CD4-positive, alpha-beta T cell (primary cell): Measurements from ENCODE around the gene INSR. TPM values are rescaled to one million over a fixed set of nuclear protein-coding genes. Genes with fewer than 3 reads are reported as not detected.
"Not testable (repeated sequence)": the region's sequence is repeated elsewhere in the genome, so short reads cannot be mapped to it uniquely, and the experiment has no call there.

ENCODE experiments used
- ATAC-seq: fragments of 200-7000 bp; cut with Tn5 transposase; one replicate; pipeline ENCODE4 v1.10.0; 2022; ENCODE audit warnings: mild to moderate bottlenecking; ENCODE audit not compliant: poor library complexity
- CTCF ChIA-PET: fragments of 350-600 bp; sonication (Branson Sonifier 250); formaldehyde crosslinking; loops from one replicate; lab custom pipeline; 2021; ENCODE audit warnings: antibody characterized with exemption, inconsistent platforms; lab: Charles Lee
- POLR2A ChIA-PET: fragments of 350-600 bp; sonication (Branson Sonifier 250); formaldehyde crosslinking; loops from one replicate; lab custom pipeline; 2021; ENCODE audit warnings: antibody characterized with exemption, inconsistent platforms; lab: Charles Lee
- DNase-seq, 14 experiments: peaks; one replicate each; pipeline ENCODE4 v3.0.0-alpha.2; 2013 to 2020; ENCODE audit warnings: mixed read lengths in 2 of 14
- H3K27ac ChIP-seq, 2 donors: one replicate each; pipeline versions ENCODE4 v1.5.1 to v1.7.0; 2013; ENCODE audit warnings: low read length in 2 of 2, low read depth in 1 of 2, mild to moderate bottlenecking in 1 of 2
- H3K27me3 ChIP-seq, 2 experiments: 1 replicate in 1 of 2; 2 replicates in 1 of 2; pipeline versions ENCODE4 v1.6.1 to v1.7.0; 2013; ENCODE audit warnings: low read length in 2 of 2, control low read depth in 1 of 2, mild to moderate bottlenecking in 1 of 2, moderate library complexity in 1 of 2; ENCODE audit not compliant: insufficient read depth in 2 of 2, control insufficient read depth in 1 of 2
- H3K36me3 ChIP-seq: one replicate; pipeline ENCODE4 v1.6.1; 2013; ENCODE audit warnings: low read length, control low read depth; ENCODE audit not compliant: insufficient read depth
- H3K4me1 ChIP-seq: one replicate; pipeline ENCODE4 v1.6.1; 2013; ENCODE audit warnings: low read length, control low read depth; ENCODE audit not compliant: insufficient read depth
- H3K4me3 ChIP-seq: one replicate; pipeline ENCODE4 v1.5.1; 2013; ENCODE audit warnings: mild to moderate bottlenecking, low read length, moderate library complexity
- H3K9me3 ChIP-seq, 2 experiments: 1 replicate in 1 of 2; 2 replicates in 1 of 2; pipeline versions ENCODE4 v1.6.1 to v1.7.0; 2013; ENCODE audit warnings: low read length in 2 of 2, mild to moderate bottlenecking in 2 of 2, control low read depth in 1 of 2, moderate library complexity in 1 of 2; ENCODE audit not compliant: control insufficient read depth in 1 of 2, insufficient read depth in 1 of 2
- H3K27ac Mint-ChIP-seq: one replicate; pipeline ENCODE4 v1.8.0; 2020; ENCODE audit warnings: mixed read lengths
- H3K27me3 Mint-ChIP-seq: one replicate; pipeline ENCODE4 v1.8.0; 2021; ENCODE audit warnings: mixed read lengths
- H3K36me3 Mint-ChIP-seq: one replicate; pipeline ENCODE4 v1.8.0; 2021; ENCODE audit warnings: low read depth, mixed read lengths
- H3K4me1 Mint-ChIP-seq: one replicate; pipeline ENCODE4 v1.8.0; 2021; ENCODE audit warnings: low read depth, mixed read lengths
- H3K4me3 Mint-ChIP-seq: one replicate; pipeline ENCODE4 v1.8.0; 2020; ENCODE audit warnings: mild to moderate bottlenecking, mixed read lengths
- H3K9me3 Mint-ChIP-seq: one replicate; pipeline ENCODE4 v1.8.0; 2020; ENCODE audit warnings: mixed read lengths
- CTCF ChIP-seq: fragments of 200-600 bp; IDR thresholded peaks from one replicate; pipeline ENCODE4 v1.8.0; 2022; ENCODE audit warnings: antibody characterized with exemption, mild to moderate bottlenecking
- intact Hi-C, 2 experiments: fragments of 100-400 bp; cut with DNase I in 1 of 2; cut with micrococcal nuclease in 1 of 2; formaldehyde crosslinking; loops; one replicate each; pipeline versions ENCODE4 v1.15.1 to v1.9.0; 2023 to 2025; cut with DNase I, micrococcal nuclease
- total RNA-seq, 174 experiments: library from RNA in 2 of 174; stranded (reverse) in 2 of 174; gene quantifications; one replicate each; pipeline ENCODE4 v1.2.3 and lab custom pipeline; 2021 to 2026

Gene INSR
- total RNA-seq, 2 experiments from 2014 or later, result 1.8 to 3.0 TPM

DNA sequence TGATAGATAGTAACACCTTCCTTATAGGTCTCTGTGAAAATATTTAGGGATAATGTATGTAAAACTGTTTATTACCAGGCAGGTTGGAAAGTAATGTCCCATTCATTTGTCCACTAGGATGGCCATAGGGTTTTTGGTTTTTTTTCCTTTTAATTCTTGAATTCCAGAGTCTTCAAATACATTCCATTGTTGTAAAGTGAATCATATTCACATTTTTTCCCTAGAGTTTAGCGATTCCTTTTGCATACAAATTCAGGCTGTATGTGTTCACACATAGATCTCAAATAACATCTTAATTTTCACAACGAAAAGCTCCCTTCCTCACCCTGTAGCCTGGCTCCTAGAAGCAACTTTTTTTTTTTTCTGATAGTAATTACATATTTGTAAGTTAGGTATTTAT is 226.5 kb downstream of the INSR start:
- Histone ChIP-seq H3K27ac (no peak overlapping the region), H3K27me3 (no peaks in the 10 kb centered on the region), H3K4me3 (no peak overlapping the region), H3K36me3 (peaks cover 15% of the 10 kb centered on the region), H3K9me3 (no peaks in the 10 kb centered on the region), H3K4me1 (peaks cover 21% of the 10 kb centered on the region)
- Mint-ChIP-seq H3K27ac (no peak overlapping the region), H3K27me3 (no peaks in the 10 kb centered on the region), H3K36me3 (peaks cover 29% of the 10 kb centered on the region), H3K4me1 (peaks cover 21% of the 10 kb centered on the region), H3K4me3 (no peak overlapping the region), H3K9me3 (no peaks in the 10 kb centered on the region)
- ATAC-seq (no peak), DNase-seq (no peak)
- CTCF ChIA-PET, result no interaction called here
- intact Hi-C loops, result no loop called here
- POLR2A ChIA-PET, result interaction anchor here (3.1 kb wide), 1 partner anchor 31 kb away, joined by 55 read pairs; no protein-coding TSS in a partner anchor
- TF ChIP-seq CTCF, result no peak

DNA sequence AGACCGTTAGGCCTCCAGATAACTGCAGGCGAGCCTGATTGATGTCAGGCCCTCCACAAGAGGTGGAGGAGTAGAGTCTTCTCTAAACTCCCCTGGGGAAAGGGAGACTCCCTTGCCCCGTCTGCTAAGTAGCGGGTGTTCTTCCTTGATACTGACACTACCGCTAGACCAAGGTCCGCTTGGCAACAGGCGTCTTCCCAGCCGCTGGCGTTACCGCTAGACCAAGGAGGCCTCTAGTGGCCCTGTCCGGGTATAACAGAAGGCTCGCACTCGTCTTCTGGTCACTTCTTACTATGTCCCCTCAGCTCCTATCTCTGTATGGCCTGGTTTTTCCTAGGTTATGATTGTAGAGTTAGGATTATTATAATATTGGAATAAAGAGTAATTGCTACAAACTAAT is 227.1 kb downstream of the INSR start:
- ATAC-seq, H3K27me3 ChIP-seq, H3K9me3 Mint-ChIP-seq, H3K4me3 Mint-ChIP-seq, CTCF ChIA-PET, H3K4me3 ChIP-seq, H3K36me3 ChIP-seq, intact Hi-C loops, POLR2A ChIA-PET, DNase-seq, H3K9me3 ChIP-seq, H3K27ac Mint-ChIP-seq, H3K27me3 Mint-ChIP-seq, H3K27ac ChIP-seq: not testable (repeated sequence)
- peaks cover 21% of the 10 kb centered on the region for H3K4me1 ChIP-seq
- peaks cover 15% of the 10 kb centered on the region for H3K4me1 Mint-ChIP-seq
- H3K36me3 Mint-ChIP-seq, result peaks cover 23% of the 10 kb centered on the region

DNA sequence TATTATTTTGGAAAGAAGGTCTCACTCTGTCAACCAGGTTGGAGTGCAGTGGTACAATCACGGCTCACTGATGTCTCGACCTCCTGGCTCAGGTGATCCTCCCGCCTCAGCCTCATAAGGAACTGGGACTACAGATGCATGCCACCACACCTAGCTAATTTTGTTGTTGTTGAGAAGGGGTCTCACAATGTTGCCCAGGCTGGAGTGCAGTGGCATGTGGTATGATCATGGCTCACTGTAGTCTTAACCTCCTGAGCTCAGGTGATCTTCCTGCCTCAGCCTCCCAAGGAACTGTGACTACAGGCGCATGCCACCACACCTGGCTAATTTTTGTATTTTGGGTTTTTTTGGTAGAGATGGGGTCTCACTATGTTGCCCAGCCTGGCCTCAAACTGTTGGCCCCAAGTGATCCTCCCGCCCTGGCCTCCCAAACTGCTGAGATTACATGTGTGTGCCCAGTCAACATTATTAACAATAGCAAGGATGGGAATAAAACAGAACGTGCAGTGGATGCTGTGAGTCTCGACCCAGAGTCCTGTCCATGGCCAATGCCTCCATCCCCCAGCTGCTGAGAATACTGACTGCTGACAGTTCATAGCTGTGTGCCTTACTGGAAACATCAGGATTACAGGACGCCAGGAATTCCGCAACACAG is 230.3 kb downstream of the INSR start:
- no peak overlapping the region for H3K27ac Mint-ChIP-seq
- no peaks in the 10 kb centered on the region for H3K9me3 ChIP-seq
- no peak overlapping the region for H3K27ac ChIP-seq
- intact Hi-C loops, result no loop called here
- H3K4me3 ChIP-seq, result no peak overlapping the region
- peaks cover 8% of the 10 kb centered on the region for H3K4me1 ChIP-seq
- no peaks in the 10 kb centered on the region for H3K36me3 Mint-ChIP-seq
- H3K27me3 Mint-ChIP-seq, result no peaks in the 10 kb centered on the region
- H3K9me3 Mint-ChIP-seq, result no peaks in the 10 kb centered on the region
- POLR2A ChIA-PET, result interaction anchor here (1.2 to 1.5 kb wide), 3 partner anchors 35 to 285 kb away, joined by 3 to 5 read pairs (median 4); partner anchors contain the start of gene ARHGEF18
- H3K27me3 ChIP-seq, result no peaks in the 10 kb centered on the region
- DNase-seq (no peak), ATAC-seq (no peak)
- H3K4me1 Mint-ChIP-seq, result peaks cover 2% of the 10 kb centered on the region
- TF ChIP-seq CTCF, result no peak
- no peak overlapping the region for H3K4me3 Mint-ChIP-seq
- no peaks in the 10 kb centered on the region for H3K36me3 ChIP-seq
- CTCF ChIA-PET, result no interaction called here
